ENCODE data around the gene FANCB.

GRCh38 chrX:14864631-14865030, 8.2 kb downstream of the FANCB start:
- TF ChIP-seq CTCF (conservative IDR thresholded peaks at IDR 0.05 in 1 of 2, IDR thresholded peaks at IDR 0.05 in 1 of 2; ENCODE audit: low read depth in 1 of 2, low read length in 2 of 2) (no peak), EZH2 (IDR thresholded peaks at IDR 0.05; ENCODE audit: low read length, missing control alignments) (no peak)
